Head of caudate nucleus (tissue), 42 donors: Measurements from ENCODE around the gene FGD6.
A peak's percentile ranks its signal among the peaks of the same experiment; 100 is the strongest.
"Not testable (repeated sequence)": the region's sequence is repeated elsewhere in the genome, so short reads cannot be mapped to it uniquely, and the experiment has no call there.

Source experiments
- DNase-seq, 42 donors: peaks; one replicate each; pipeline versions ENCODE4 v3.0.0 to v3.0.0-alpha.2; 2020 to 2021; ENCODE audit warnings: mixed read lengths in 7 of 42
- intact Hi-C: fragments of 100-400 bp; cut with DNase I; formaldehyde crosslinking; loops from one replicate; pipeline ENCODE4 v1.15.0; 2022

Gene FGD6

DNA sequence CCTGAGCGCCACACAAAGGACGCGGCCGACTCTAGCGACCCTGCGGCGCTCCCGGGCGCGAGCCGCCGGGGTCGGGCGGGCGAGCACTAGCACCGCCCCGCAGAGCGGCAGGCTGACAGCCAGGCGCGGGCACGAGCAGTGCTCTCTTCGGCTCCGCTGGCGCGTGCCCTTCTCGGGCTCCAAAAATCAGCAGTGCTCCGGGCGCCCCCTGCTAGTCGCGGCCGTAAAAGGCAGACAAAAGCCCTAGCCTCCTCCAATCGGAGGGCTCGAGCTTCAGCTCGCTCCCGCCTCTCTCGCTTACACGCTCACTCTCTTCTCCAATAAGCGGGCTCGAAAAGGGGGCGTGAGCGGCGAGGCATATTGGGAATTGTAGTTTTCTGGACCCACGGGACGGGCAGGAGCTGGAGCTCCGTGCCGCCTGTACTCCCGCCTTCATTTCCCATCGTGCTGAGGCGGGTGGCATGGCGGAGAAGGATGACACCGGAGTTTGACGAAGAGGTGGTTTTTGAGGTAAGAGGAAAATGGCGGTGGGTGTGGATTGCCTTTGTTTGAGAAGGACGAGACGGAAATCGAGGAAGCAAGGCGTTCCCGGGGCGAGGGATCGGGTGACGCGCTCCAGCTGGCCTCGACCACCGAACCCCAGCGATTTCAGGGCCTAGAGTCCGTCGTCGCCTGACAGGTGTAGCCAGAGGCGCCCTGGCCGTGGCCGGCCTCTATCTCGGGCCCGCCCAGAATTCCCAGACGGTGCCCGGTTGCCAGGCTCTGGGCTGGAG is at the start of gene FGD6, which contains the start of gene VEZT:
FGD6 (minus strand) TSS at position 91 of the 773 bp plus-strand sequence. CDS start 227 bp downstream, outside the sequence.
VEZT (plus strand) TSS at position 431 of the 773 bp plus-strand sequence; CDS start at position 475, 44 bp downstream.
- DNase-seq, result peak; percentile 94 to 100 (median 99)
- intact Hi-C loops, result loop anchor here (5.0 kb wide), 1 partner anchor 145 kb away; the partner anchor contains the start of gene NR2C1

DNA sequence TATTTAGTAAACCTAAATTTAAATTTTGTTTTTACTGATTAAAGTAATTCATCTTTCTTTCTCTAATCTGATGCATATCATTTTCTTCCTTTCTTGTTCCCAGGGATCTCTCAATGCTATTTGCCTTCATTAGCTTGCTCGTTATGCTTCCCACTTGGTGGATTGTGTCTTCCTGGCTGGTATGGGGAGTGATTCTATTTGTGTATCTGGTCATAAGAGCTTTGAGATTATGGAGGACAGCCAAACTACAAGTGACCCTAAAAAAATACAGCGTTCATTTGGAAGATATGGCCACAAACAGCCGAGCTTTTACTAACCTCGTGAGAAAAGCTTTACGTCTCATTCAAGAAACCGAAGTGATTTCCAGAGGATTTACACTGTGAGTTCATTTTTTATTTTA is 49.0 kb upstream of the FGD6 start:
- intact Hi-C loops, result no loop called here
- no peak for DNase-seq

DNA sequence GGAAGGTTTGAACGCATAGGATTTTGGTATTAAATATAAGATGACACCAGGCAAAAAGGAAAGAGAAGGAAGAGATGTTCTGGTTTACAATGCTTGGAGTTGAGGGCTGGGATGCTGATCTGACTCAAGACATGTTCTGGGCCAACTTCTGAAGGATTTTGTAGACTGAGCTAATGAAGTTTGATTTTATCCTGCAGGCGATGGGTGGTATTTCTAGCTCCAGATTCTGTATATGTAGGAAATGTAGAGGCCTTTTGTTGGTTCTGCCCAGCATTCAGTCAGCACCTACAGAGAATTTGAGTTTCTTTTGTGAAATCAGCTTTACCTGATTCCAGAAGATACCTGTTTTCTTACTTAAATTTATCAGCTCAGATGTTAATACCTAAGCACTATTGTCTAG is 48.5 kb upstream of the FGD6 start:
- DNase-seq, result no peak
- intact Hi-C loops, result no loop called here

DNA sequence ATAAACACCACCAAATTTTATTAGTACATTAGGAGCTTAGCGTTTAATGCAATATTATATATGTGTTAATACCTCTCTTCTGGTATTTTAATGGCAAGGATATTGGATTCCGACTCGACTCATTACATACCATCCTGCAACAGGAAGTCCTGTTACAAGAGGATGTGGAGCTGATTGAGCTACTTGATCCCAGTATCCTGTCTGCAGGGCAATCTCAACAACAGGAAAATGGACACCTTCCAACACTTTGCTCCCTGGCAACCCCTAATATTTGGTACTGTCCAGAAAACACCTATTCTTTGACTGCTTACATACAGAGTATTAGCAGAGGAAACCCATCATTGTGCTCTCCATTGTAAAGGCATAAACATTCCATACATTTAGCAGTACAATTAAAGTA is 45.5 kb upstream of the FGD6 start:
- intact Hi-C loops, result no loop called here
- DNase-seq, result no peak

DNA sequence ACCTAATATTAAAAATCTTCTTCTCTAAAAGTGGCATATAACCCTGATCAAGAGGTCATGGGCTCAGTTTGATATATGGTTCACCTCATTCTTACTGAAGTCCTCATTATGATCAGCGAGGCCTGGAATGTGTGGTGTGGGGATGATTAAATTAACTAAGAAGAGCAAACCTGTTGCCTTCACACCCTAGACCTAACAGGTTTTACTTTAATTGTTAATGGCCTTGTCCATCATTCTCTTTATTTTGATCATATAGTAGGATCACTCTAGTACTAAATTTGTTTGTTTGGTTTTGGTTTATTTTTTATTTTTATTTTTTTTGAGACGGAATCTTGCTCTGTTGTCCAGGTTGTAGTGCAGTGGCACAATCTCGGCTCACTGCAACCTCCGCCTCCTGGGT is 43.8 kb upstream of the FGD6 start:
- intact Hi-C loops, result no loop called here
- no peak for DNase-seq

DNA sequence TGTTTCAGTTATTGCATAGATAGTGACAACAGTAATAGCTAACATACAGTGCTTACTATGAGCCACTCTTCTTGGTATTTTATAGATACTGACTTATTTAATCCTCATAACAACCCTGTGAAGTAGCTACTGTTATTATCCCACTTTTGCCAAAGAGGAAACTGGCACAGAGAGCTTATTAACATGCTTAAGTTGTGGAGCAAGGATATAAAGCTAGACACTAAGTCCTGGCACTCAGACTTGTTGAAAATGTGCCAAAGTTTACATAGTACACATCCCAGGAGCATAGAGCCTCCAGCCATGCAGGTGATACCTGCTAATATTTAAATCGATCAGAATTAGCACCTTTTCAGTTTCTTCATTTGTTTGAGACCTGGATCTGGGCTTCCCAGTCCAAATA is 42.1 kb upstream of the FGD6 start:
- no peak for DNase-seq
- intact Hi-C loops, result no loop called here

DNA sequence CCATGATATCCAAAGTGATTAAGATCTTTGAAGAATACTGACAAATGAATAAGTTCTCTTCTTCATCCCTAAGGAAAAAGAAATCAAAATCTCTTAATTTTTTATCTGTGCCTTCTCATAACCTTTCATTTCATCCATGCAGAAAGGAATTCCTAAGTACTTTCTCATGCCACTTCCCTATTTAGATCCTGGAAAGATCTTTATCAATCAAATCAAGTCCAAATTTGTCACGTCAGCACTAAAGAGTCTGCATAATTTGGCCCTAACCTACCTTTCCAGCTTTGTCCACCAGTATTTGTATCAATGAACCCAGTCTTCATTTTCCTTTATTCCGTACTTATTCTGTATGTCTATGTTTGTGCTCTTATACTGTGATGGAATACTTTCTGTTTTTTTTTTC is 41.5 kb upstream of the FGD6 start:
- intact Hi-C loops, result no loop called here
- no peak for DNase-seq

DNA sequence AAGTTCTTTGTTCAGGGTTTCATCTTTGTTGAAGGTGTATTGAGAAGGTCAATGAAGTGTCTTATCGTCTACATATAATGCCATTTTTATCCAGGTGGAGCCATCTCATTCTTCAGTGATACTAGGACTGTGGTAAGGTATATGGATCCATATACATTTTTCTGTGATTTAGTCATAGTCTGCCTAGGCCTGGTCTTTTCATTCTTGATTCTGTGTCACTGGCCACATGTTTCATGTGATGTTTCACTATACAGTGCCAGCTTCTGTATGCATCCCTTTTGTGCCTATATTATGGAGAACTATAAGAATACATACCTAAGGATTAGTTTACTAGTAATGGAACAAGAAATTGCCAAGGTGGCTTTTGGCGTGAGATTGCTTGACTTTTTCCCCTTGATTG is 40.9 kb upstream of the FGD6 start:
- intact Hi-C loops, result no loop called here
- DNase-seq, result no peak

DNA sequence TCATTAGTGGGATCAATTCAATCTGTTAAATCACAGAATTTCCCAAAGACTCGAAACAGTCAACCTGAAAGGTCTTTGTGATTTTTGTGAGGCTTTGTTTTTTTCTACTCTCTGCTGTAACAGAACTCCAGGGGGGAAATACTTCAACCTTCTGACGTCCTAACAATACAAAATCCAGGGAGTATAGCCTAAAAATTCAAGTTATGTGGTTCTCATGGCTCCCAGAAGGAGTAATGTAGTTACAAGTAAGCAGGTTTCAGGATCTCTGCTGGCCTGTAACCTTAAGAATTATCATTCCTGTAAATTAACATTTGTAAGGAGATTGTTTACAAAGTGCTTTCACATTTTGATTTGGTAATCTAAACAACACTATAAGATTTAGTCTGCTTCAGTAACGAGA is 40.3 kb upstream of the FGD6 start:
- intact Hi-C loops, result no loop called here
- no peak for DNase-seq

DNA sequence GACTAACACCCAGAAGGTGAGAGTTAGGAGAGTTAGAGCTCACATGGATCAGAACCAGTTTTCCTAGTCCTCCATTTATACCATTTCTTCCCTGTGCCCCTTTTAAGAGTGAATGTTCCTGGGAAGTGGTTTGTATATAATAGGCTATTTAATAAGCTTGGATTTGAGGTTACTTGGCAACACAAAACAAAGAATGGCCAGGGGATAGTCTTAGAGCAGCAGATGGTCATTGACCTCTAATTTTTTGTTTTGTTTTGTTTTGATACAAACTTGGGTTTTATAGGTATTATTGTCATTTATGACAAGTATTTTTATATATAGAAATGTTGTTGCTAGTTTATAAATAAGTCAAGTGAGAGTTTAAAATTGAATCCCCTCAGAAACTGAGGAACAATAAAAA is 36.1 kb upstream of the FGD6 start:
- intact Hi-C loops, result no loop called here
- no peak for DNase-seq

DNA sequence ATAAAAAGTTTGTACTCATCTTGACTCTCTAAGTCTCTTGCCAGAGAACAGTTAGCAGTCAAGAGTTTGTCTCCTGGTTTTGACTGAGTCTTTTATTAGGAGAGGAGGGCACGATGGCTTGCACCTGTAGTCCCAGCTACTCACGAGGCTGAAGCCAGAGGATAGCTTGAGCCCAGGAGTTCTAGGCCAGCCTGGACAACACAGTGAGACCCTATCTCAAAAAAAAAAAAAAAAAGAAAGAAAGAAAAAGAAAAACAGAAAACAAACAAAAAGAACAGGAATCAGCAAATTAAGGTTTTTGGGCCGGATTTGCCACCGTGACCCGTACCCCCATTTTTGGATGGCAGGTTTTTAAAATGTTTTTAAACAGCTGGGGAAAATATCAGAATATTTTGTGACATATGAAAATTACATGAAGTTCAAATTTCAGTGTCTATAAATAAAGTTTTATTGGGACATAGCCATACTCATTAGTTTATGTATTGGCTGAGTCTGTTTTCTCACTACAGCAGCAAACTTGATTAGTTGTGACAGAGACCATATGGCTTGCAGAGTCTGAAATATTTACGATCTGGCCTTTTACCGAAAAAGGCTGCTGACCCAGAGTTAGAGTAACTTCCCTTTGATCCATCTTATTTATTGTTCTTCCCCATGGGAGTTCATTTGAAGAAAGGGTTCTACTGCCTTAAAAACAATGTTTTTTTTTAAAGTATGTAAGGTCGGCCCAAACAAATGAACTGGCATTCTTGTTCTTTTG is 31.5 kb upstream of the FGD6 start:
- no peak for DNase-seq
- intact Hi-C loops, result no loop called here

DNA sequence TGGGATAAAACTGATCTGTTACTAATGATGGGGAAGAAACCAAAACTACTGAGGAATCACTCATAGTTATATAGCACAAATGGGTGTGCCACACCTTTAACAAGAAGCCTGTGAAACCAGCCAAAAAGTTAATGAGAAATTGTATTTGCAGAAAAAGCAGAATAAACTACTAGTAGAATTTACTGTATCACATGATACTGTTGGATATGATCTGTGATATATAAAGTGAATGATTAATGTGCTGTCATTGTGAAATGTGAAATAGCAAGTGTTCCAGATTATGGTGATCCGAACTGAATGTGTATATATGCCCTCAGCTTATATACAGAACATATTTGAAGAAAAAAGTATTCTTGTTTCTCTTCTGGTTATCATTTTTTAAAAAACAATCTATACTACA is 30.8 kb upstream of the FGD6 start:
- DNase-seq, result no peak
- intact Hi-C loops, result no loop called here

DNA sequence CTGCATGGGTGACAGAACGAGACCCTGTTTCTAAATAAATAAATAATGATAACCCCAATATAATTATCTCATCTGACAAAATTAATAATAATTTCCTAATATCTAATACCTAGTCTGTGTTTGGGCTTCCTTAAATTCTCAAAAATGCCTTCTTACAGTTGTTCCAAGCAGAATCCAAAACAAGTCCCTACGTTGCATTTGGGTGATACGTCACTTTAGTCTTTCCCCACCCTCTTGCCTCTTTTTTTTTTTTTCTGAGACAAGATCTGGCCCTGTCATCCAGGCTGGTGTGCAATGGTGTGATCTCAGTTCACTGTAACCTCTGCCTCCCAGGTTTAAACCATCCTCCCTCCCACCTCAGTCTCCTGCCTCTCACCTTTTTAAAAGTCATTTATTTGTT is 27.1 kb upstream of the FGD6 start:
- DNase-seq, result no peak
- intact Hi-C loops, result no loop called here

DNA sequence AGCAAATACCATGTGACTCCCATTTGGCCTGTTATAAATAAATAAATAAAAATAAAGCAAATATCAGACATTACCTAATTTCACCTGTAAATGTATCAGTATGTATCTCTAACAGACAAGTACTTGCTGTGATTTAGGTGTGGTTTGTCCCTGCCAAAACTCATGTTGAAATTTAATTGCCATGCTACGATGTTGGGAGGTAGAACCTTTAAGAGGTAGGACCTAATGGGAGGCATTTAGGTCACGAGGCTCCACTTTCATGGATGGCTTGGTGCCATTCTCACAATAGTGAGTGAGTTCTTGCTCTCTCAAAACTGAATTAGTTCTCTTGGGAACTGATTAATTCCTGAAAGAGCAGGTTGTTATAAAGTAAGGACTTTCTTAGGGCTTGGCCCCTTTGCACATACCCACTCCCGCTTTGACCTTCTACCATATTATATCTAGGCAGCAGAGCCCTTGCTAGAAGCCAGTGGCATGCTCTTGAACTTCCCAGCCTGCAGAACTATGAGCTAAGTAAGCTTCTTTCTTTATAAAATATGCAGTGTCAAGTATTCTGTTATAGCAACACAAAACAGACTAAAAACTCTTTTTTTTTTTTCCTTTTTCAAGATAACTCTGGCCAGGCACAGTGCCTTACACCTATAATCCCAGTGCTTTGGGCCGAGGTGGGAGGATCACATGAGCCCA is 26.4 kb upstream of the FGD6 start:
- DNase-seq, result no peak
- intact Hi-C loops, result no loop called here

DNA sequence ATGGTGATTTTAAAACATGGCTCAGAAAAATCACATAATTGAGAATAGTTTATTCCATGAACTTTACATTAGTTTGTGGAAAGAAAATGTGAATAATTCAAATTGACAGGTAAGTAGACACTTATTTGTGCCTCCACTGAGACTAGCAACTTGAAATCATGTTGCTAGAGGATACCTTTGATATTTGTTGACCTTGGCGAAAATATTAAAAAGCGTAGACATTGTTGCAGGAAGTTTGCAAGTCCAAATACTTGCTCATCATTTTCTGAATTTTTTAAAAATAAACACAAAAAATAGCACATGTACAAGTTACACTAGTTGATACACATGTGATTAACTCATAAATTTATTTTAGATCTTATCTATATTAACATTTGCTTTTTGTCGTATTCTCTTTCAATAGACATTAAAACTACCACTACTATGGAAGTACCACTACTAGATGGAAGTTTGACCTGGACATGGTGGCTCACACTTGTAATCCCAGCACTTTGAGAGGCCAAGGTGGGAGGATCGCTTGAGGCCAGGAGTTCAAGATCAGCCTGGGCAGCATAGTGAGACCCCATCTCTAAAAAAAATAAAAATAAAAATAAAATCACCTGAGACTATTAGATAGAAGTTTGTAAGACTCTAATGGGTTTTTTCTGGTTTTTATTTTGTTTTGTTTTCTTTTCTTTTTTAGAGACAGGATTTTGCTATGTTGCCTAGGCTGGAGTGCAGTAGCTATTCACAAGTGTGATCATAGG is 24.7 kb upstream of the FGD6 start:
- DNase-seq, result no peak
- intact Hi-C loops, result no loop called here

DNA sequence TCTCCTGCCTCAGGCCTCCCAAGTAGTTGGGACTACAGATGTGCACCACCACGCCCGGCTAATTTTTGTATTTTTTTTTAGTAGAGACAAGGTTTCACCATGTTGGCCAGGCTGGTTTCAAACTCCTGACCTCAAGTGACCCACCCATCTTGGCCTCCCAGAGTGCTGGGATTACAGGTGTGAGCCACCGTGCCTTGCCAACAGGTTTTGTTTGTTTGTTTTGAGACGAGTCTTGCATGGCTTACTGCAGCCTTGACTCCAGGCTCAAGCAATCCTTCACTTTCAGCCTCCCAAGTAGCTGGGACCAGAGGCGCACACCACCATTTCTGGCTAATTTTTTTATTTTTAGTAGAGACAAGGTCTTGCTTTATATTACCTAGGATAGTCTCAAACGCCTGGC is 23.9 kb upstream of the FGD6 start:
- intact Hi-C loops, DNase-seq: not testable (repeated sequence)

DNA sequence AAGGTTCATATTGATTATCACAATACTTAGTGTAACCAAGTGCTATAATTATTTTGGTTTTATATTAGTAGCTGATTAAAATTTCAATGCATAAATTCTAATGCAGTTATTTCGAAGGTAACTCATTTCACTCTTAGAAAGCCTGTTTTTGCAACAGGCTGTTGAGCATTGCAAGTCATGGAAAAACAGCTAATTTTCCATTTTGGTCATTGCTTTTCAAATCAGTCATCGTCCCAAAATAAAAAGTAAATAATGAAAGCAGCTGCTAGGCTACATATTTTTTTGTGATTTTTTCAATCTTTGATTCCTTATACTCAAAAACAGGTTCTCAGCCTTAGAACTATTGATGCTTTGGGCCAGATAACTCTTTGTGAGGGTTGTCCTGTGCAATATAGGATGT is 23.3 kb upstream of the FGD6 start:
- no peak for DNase-seq
- intact Hi-C loops, result no loop called here

DNA sequence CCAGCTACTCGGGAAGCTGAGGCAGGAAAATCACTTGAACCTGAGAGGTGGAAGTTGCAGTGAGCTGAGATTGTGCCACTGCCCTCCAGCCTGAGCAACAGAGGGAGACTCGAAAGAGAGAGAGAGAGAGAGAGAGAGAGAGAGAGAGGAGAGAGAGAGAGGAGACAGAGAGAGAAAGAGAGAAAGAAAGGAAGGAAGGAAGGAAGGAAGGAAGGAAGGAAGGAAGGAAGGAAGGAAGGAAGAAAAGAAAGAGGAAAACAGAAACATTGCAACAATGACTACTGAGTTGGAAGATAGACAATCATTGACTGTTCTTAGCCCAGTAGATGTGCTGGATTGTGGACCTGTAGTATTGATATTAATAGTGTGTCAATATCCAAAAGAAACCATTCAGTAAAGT is 22.6 kb upstream of the FGD6 start:
- intact Hi-C loops, DNase-seq: not testable (repeated sequence)

DNA sequence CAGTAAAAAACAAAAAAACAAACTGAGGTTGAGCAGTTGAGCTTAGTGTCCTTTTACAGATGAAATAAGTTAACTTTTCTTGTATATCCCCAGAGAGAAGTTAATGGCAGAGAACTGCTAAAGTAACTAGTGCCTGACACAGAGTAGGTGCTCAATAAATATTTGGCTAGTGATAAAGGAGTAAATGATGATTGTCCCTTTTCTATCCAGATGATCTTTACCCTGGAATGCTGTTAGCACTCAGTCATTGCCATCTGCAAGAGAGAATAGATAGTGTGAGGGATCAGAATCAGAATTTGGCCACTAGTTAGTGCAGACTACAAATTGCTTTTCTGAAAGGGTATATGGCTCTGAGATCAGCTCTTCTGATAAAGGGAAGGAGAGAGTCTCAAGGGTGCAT is 21.9 kb upstream of the FGD6 start:
- intact Hi-C loops, result no loop called here
- no peak for DNase-seq
